GM18511 (cell line): ENCODE data around the gene DCUN1D2.
A peak's percentile ranks its signal among the peaks of the same experiment; 100 is the strongest.

Source experiments
- ATAC-seq: cut with Tn5 transposase; IDR thresholded peaks from one replicate; pipeline ENCODE4 v1.9.1; 2021; ENCODE audit warnings: mild to moderate bottlenecking, moderate library complexity; ENCODE audit not compliant: unreplicated experiment

DCUN1D2 gene

GRCh38 chr13:113520571-113520970 is 30.1 kb upstream of the DCUN1D2 start:
- no peak for ATAC-seq

GRCh38 chr13:113519556-113519955 is 29.0 kb upstream of the DCUN1D2 start:
- no peak for ATAC-seq

GRCh38 chr13:113518076-113518803 is 27.7 kb upstream of the DCUN1D2 start:
- no peak for ATAC-seq

GRCh38 chr13:113514847-113515246 is 24.3 kb upstream of the DCUN1D2 start:
- ATAC-seq = no peak

GRCh38 chr13:113513761-113514160 is 23.2 kb upstream of the DCUN1D2 start:
- no peak for ATAC-seq

- no peak for ATAC-seq
Measured at GRCh38 chr13:113511361-113511760, 20.9 kb upstream of the DCUN1D2 start.

GRCh38 chr13:113510871-113511270 is 20.4 kb upstream of the DCUN1D2 start:
- no peak for ATAC-seq

GRCh38 chr13:113509989-113510388 is 19.5 kb upstream of the DCUN1D2 start:
- no peak for ATAC-seq

GRCh38 chr13:113508521-113509254 is 18.2 kb upstream of the DCUN1D2 start:
- ATAC-seq = no peak

- no peak for ATAC-seq
Measured at GRCh38 chr13:113507505-113508345, 17.2 kb upstream of the DCUN1D2 start.

GRCh38 chr13:113506871-113507388 is 16.4 kb upstream of the DCUN1D2 start:
- ATAC-seq = no peak

- no peak for ATAC-seq
Measured at GRCh38 chr13:113506025-113506685, 15.6 kb upstream of the DCUN1D2 start.

GRCh38 chr13:113502686-113503085 is 12.2 kb upstream of the DCUN1D2 start:
- no peak for ATAC-seq

GRCh38 chr13:113500530-113501265 is 10.2 kb upstream of the DCUN1D2 start:
- ATAC-seq = no peak

GRCh38 chr13:113499936-113500335 is 9.4 kb upstream of the DCUN1D2 start:
- ATAC-seq = no peak

- no peak for ATAC-seq
Measured at GRCh38 chr13:113498905-113499304, 8.4 kb upstream of the DCUN1D2 start.

GRCh38 chr13:113497217-113497616 is 6.7 kb upstream of the DCUN1D2 start:
- no peak for ATAC-seq

GRCh38 chr13:113495494-113496210 is 5.1 kb upstream of the DCUN1D2 start:
- no peak for ATAC-seq

- peak; percentile 20 for ATAC-seq
Measured at GRCh38 chr13:113493315-113493951, 2.9 kb upstream of the DCUN1D2 start.
